Brain microvascular endothelial cell (primary cell): ENCODE measurements around the gene TMEM254.
A peak's percentile ranks its signal among the peaks of the same experiment; 100 is the strongest.

Experiments used
- DNase-seq: peaks from one replicate; pipeline ENCODE4 v3.0.0-alpha.2; 2020
- H3K27ac ChIP-seq: fragments of 250-450 bp; sonication (Bioruptor Pico); 2 replicates; pipeline ENCODE4 v1.5.1; 2020; ENCODE audit warnings: mild to moderate bottlenecking, moderate library complexity
- H3K27me3 ChIP-seq: fragments of 250-450 bp; sonication (Bioruptor Pico); replicated peaks from 2 replicates; pipeline ENCODE4 v1.5.1; 2020; ENCODE audit warnings: mild to moderate bottlenecking
- H3K36me3 ChIP-seq: fragments of 250-450 bp; sonication (Bioruptor Pico); replicated peaks from 2 replicates; pipeline ENCODE4 v1.5.1; 2020; ENCODE audit warnings: mild to moderate bottlenecking
- H3K4me3 ChIP-seq: 2 replicates; pipeline ENCODE4 v1.5.1; 2011; ENCODE audit warnings: low read depth, mild to moderate bottlenecking, control low read depth, low read length, moderate library complexity
- in situ Hi-C: cut with HindIII; loops from 2 replicates; pipeline ENCODE4 v1.10.0; 2017; ENCODE audit warnings: low sequenced_read_pairs, low pct_ligation_motif_present
- TF ChIP-seq, protein P1 (sequence below): IDR thresholded peaks from 2 replicates; pipeline ENCODE4 v1.5.1; 2011; ENCODE audit warnings: low read depth, mild to moderate bottlenecking, moderate library complexity, low read length, control low read depth, inconsistent platforms; ENCODE audit errors: missing control alignments

TMEM254 gene

DNA sequence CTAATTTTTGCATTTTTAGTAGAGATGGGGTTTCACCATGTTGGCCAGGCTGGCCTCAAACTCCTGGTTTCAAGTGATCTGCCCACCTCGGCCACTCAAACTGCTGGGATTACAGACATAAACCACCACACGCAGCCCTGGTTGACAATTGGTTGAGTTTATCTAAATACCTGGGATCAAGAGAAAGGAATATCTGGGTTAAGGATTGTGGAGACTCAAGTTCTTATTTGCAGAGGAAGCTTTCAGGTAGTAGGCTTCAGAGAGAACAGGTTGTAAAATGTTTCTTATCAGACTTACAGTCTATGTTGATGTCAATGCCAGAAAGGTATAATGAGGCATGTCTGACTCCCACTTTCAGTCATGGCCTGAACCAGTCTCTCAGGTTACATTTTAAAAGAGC is 5.9 kb upstream of the TMEM254 start:
- TF ChIP-seq, protein P1, sequence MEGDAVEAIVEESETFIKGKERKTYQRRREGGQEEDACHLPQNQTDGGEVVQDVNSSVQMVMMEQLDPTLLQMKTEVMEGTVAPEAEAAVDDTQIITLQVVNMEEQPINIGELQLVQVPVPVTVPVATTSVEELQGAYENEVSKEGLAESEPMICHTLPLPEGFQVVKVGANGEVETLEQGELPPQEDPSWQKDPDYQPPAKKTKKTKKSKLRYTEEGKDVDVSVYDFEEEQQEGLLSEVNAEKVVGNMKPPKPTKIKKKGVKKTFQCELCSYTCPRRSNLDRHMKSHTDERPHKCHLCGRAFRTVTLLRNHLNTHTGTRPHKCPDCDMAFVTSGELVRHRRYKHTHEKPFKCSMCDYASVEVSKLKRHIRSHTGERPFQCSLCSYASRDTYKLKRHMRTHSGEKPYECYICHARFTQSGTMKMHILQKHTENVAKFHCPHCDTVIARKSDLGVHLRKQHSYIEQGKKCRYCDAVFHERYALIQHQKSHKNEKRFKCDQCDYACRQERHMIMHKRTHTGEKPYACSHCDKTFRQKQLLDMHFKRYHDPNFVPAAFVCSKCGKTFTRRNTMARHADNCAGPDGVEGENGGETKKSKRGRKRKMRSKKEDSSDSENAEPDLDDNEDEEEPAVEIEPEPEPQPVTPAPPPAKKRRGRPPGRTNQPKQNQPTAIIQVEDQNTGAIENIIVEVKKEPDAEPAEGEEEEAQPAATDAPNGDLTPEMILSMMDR, result no peak
- H3K4me3 ChIP-seq, result no peak overlapping the region
- H3K36me3 ChIP-seq, result no peaks in the 10 kb centered on the region
- in situ Hi-C loops, result no loop called here
- no peaks in the 10 kb centered on the region for H3K27me3 ChIP-seq
- H3K27ac ChIP-seq, result no peak overlapping the region
- no peak for DNase-seq

DNA sequence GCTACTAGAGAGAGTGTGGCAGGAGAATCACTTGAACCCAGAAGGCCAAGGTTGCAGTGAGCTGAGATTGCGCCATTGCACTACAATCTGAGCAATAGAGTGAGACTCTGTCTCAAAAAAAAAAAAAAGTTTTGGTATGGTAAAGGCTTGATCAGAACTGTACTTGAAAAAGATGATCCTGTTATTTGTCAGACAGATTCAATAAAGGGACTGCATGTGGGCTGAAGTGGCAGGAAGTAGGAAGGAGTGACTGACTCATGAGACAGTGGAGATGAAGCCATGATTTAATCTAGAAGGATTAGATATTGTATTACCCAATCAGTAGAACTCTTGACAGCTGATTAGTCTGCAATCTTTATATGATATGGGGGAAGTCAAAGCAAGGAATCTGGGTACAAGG is 2.7 kb upstream of the TMEM254 start:
- H3K27ac ChIP-seq, result no peak overlapping the region
- DNase-seq, result peak; percentile 19
- H3K36me3 ChIP-seq, result no peaks in the 10 kb centered on the region
- H3K27me3 ChIP-seq, result no peaks in the 10 kb centered on the region
- TF ChIP-seq, protein P1, result no peak
- in situ Hi-C loops, result no loop called here
- no peak overlapping the region for H3K4me3 ChIP-seq

DNA sequence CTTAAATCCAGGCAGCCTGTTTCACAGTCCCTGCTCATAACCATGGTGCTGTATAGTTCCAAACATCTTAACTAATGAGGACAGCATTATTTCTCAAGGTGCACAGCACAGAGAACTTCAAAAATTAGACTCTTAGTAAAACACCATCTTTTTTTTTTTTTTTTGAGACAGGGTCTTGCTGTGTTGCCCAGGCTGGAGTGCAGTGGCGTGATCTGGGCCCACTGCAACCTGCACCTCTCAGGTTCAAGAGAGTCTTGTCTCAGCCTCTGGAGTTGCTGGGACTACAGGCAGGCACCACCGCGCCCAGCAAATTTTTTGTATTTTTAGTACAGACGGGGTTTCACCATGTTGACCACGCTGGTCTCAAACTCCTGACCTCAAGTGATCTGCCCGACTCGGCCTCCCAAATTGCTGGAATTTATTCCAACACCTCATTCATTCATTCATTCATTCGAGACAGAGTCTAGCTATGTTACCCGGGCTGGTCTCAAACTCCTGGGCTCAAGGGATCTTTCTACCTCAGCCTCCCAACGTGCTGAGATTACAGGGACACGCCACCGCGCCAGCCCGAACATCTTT is 507 bp upstream of the TMEM254 start:
- in situ Hi-C loops, result no loop called here
- Histone ChIP-seq H3K27me3 (no peaks in the 10 kb centered on the region), H3K36me3 (no peaks in the 10 kb centered on the region), H3K27ac (peak overlapping the region; percentile 76), H3K4me3 (peak overlapping the region; percentile 70)
- TF ChIP-seq, protein P1, result no peak
- DNase-seq, result no peak

DNA sequence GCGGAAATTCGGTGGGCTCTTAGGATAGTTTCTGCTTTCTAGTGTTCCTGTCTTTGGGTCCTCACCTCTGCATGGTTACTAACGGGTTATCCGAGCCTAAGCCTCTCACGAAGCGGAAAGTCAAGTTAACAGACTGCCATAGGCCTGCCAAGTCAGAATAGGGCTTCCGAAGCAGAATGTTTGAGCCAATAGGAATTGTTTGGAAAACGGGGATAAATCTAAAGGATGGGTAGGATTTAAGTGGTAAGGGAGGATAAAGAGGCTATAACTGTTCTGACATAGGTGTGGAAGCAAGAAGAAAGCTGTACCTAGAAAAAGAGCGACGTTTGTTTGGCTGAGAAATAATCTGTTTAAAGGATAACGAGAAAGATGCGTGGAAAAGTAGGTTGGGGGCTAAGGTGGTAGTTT is 851 bp downstream of the TMEM254 start:
- H3K36me3 ChIP-seq, result no peaks in the 10 kb centered on the region
- peak overlapping the region; percentile 70 for H3K4me3 ChIP-seq
- in situ Hi-C loops, result no loop called here
- no peak for DNase-seq
- H3K27ac ChIP-seq, result peak overlapping the region; percentile 76
- H3K27me3 ChIP-seq, result no peaks in the 10 kb centered on the region
- TF ChIP-seq, protein P1, result no peak

DNA sequence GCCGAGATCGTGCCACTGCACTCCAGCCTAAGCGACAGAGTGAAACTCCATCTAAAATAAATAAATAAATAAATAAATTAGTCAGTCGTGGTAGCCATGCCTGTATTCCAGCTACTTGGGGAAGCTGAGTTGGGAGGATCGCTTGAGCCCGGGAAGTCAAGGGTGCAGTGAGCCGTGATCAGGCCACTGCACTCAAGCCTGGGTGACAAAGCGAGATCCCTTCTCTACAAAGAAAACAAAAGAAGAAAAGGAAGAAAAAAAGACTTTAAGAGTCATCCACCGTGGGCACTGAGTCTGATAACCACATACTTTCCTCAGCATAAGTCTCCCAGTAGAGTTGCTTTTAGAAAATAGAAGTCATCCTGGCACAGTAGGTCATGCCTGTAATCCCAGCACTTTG is 2.6 kb downstream of the TMEM254 start:
- TF ChIP-seq, protein P1, result no peak
- no peak overlapping the region for H3K4me3 ChIP-seq
- no peak for DNase-seq
- no peaks in the 10 kb centered on the region for H3K36me3 ChIP-seq
- H3K27me3 ChIP-seq, result no peaks in the 10 kb centered on the region
- H3K27ac ChIP-seq, result no peak overlapping the region
- in situ Hi-C loops, result no loop called here
